SIG-M5 treated with dmso at 0.1 percent for 504 hours (cell line): ENCODE data around the gene SNRK.

ENCODE experiments used
- DNase-seq: peaks from one replicate; lab custom pipeline; 2025; ENCODE audit not compliant: unreplicated experiment; lab: John Stamatoyannopoulos, UW

Gene SNRK

GRCh38 chr3:43270078-43270477 lies 16.3 kb upstream of the SNRK start:
- DNase-seq: no peak

DNA sequence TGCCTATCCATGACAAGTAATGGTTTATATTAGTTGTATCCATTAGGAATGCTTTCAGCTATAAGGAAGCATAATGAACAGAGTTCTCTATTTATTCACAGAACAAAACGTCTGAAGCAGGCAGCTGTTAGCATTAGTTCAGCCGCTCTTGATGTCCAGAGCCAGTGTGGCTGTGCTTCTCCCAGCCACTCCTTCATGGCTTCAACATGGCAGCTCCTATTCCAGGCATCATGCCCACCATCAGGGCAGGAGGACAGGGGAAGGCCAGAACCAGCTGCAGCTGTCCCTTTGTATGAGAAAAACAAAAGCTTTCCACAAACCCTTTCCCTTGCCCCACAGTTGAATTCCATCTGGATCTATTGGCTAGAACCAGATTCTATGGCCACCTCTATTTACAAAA lies 12.9 kb upstream of the SNRK start:
- no peak for DNase-seq

- DNase-seq: no peak
Measured at GRCh38 chr3:43279082-43279481, 7.3 kb upstream of the SNRK start.

- DNase-seq: no peak
Measured at GRCh38 chr3:43279532-43279931, 6.8 kb upstream of the SNRK start.

GRCh38 chr3:43281020-43281419 lies 5.3 kb upstream of the SNRK start:
- no peak for DNase-seq

- DNase-seq: no peak
Measured at GRCh38 chr3:43284171-43284570, 2.2 kb upstream of the SNRK start.

DNA sequence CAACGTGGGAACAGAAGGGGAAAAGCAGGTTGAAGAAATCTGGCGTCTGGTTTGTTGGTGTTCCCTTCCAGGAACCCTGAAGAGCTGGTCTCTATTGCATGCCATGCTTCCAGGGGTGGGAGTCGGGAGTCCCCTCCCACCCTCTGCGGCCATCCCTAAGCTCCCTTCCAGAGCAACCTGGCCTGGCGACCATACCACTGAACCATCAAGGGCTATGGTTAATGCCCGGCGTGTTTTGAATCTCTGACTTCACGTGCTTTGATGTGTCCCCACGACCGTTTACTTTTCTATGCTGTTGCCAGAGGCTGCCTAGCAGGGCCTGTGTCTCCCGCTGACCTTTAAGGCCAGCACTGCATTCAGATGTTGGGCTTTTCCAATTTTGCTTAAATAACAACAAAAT lies 696 bp upstream of the SNRK start:
- no peak for DNase-seq

DNA sequence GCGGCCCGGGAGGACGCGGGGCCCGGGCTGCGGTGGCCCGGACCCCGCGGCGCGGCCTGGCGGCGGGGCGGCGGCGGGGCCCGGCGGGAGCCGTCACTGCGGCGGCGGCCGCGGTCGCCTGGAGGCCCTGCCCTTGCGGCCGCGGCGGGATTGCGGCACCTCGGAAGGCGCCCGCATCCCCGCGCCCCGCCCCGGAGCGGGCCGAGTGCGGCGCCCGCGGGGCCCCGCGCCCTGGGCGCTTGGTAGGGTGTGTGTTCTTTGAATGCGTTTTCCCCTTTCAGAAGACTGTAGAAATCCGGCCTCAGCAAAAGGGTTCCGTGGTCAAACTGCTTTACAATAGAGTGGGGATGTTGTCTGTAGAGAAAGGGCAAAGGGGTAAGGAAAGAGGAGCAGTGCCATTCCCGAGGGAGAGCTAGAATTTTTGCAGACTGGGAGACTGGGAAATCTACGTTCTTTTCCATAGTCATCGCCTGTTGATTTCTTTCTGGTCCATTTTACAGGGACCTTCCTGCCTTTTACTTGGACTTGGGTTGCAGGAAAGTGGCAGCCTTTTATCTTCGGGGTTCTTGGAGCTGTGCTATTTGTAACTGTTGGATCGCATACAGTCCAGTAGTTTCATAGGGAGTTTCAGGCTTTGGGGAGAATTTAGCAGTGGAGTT lies 630 bp downstream of the SNRK start:
- DNase-seq: peak; percentile 27

DNA sequence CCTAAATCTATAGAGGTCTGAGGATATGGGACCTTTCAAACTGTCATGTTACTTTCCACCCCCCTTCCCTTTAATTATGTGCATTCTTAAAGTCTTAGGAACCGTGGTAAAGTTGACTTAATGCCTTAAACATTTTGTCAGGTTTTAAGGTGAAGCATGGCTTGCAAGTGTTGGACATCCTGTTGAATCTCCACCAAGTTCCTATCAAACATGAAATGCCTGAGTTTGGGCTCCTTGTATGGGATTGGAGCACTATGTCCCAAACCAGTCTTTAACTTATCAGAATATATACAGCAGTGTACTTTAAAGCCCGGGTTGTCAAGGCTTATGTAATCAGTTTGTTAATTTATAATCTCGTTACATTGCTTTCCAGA lies 1.1 kb downstream of the SNRK start:
- no peak for DNase-seq

GRCh38 chr3:43288366-43288765 lies 2.0 kb downstream of the SNRK start:
- DNase-seq: peak; percentile 62

DNA sequence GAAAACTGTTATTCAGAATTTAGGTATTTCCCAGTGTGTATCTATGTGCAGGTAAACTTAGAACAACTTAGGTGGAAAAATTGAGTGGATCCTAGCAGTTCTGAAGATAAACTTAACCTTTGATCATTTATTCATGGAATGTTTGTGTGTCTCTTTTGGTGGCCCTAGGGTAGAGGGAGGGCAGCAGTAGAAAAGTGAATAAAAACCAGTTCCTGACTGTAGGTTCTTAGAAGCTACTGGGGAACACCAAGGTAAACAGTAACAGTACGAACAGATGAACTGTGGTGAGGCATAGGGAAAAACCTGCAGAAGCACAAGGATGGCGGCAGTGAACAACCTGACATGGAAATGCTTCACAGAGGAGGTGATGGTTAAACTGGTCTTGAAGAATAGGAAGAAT lies 2.5 kb downstream of the SNRK start:
- no peak for DNase-seq

DNA sequence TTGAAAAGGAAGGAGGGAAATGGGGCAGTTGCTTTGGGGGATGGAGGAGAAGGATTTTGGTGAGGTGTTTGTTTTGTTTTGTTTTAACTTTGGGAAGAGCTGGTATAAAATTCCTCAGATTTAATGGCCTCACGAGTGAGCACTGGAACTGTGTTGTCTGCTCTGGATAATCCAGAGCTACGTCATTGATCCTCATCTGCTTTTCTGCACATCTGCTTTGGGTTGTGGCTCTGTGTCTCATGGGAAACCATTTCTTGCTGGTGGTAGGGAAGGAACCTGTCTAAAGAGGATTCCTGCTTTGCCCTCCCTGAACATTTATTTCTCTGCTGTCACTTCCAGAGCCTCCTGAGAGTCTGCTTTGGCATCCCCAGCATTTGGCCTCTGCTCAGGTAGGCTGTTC lies 3.1 kb downstream of the SNRK start:
- DNase-seq: no peak

- peak; percentile 19 for DNase-seq
Measured at GRCh38 chr3:43289841-43290470, 3.6 kb downstream of the SNRK start.

- peak; percentile 60 for DNase-seq
Measured at GRCh38 chr3:43290956-43291355, 4.6 kb downstream of the SNRK start.

GRCh38 chr3:43291546-43291945 lies 5.2 kb downstream of the SNRK start:
- no peak for DNase-seq

DNA sequence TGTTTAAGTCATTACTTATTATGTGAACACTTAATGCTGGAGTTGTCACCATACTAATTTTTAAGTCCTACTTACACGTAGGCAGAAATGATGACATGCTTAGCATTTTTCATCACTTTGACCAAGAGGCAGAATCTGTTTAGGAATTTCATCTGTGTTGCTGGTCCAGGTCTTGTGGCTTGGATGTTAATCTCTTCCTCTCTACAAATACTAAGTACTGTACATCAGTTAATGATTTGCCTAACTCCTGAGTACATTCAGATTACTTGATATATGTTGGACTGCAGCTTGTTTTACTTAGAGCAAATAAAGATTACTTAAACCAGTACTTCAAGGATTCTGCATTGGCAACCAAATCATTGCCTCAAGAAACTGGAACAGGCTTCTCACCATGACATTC lies 8.6 kb downstream of the SNRK start:
- DNase-seq: no peak

- DNase-seq: peak; percentile 94
Measured at GRCh38 chr3:43296565-43296964, 10.2 kb downstream of the SNRK start.

- DNase-seq: no peak
Measured at GRCh38 chr3:43298292-43298691, 12.0 kb downstream of the SNRK start.

GRCh38 chr3:43298761-43299160 lies 12.4 kb downstream of the SNRK start:
- DNase-seq: no peak

GRCh38 chr3:43302116-43302880 lies 16.0 kb downstream of the SNRK start:
- DNase-seq: no peak

- DNase-seq: no peak
Measured at GRCh38 chr3:43304126-43304525, 17.8 kb downstream of the SNRK start.

DNA sequence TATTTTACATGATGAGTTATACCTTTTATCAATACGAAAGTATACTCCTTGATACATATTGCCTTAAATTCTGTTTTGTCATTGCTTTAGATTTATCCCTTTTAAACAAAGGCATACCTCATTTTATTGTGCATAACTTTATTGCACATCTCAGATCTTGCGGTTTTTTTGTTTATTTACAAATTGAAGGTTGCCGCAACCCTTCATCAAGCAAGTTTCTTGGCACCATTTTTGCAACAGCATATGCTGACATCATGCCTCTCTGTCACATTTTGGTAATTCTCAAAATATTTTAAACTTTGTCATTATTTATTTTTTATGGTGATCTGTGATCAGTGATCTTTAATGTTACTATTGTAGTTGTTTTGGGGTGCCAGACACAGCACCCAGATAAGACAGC lies 20.9 kb downstream of the SNRK start:
- no peak for DNase-seq
